ENCODE results near the gene SNX25.
"Not testable (repeated sequence)": the region's sequence is repeated elsewhere in the genome, so short reads cannot be mapped to it uniquely, and the experiment has no call there.

The SNX25 gene

DNA sequence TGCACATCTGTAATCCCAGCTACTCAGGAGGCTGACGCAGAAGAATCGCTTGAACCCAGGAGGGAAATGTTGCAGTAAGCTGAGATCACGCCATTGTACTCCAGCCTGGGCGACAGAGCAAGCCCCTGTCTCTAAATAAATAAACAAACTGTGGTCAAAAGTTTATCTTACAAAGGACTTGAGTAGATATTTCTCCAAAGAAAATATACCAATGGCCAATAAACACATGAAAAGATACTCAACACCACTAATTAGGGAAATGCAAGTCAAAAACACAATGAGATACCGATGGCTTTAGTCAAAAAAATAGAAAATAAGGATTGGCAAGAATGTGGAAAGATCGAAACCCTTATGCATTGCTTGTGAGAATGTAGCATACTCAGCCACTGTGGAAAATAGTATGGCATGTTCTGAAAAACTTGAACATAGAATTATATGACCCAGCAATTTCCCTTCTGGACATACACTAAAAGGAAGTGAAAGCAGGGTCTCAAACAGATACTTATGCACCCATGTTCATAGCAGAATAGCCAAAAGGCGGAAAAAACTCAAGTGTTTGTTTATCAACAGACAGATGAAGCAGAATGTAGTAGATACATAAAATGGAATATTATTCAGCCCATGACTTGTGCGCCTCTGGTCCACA lies 3.6 kb upstream of the SNX25 start:
- TF ChIP-seq CTCF (conservative IDR thresholded peaks at IDR 0.05; ENCODE audit: control insufficient read depth, insufficient read depth, low read depth, low read length) = no peak

DNA sequence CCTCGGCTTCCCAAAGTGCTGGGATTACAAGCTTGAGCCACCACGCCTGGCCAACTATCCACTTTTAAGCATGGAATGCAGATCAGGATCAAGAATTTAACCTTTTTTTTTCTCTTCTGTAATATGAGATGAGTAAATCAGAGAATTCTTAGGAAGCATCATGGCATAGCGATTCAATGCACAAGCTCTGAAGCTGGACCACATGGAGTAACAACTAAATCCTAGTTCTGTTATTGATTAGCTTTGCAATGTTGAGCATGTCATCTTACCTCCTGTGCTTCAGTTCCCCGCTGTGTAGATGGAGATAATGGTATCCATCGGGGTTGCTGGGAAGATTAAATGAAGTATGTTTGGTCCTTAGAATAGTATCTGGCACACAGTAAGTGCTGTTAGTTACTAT lies 1.9 kb upstream of the SNX25 start:
- no peak for DNase-seq (ENCODE audit: low read depth)
- no peak for TF ChIP-seq CTCF (conservative IDR thresholded peaks at IDR 0.05; ENCODE audit: control insufficient read depth, insufficient read depth, low read depth, low read length)
- no peak overlapping the region for H3K4me3 ChIP-seq (ENCODE audit: control insufficient read depth, low read depth, low read length)

More for the DNA sequence above, 3.6 kb upstream of the SNX25 start:
- no peak overlapping the region for H3K4me3 ChIP-seq (ENCODE audit: control insufficient read depth, low read depth, low read length)
- no peak for DNase-seq (ENCODE audit: low read depth)

GRCh38 chr4:185209852-185210101 lies 379 bp downstream of the SNX25 start:
- H3K4me3 ChIP-seq (ENCODE audit: control insufficient read depth, low read depth, low read length) = peak overlapping the region; percentile 84
- not testable (repeated sequence) for DNase-seq (ENCODE audit: low read depth)

GRCh38 chr4:185210102-185210981 lies 944 bp downstream of the SNX25 start:
- H3K4me3 ChIP-seq (ENCODE audit: control insufficient read depth, low read depth, low read length) = peak overlapping the region; percentile 84
- TF ChIP-seq CTCF (conservative IDR thresholded peaks at IDR 0.05; ENCODE audit: control insufficient read depth, insufficient read depth, low read depth, low read length) = no peak
- DNase-seq (ENCODE audit: low read depth) = peak; percentile 55

- H3K4me3 ChIP-seq (ENCODE audit: control insufficient read depth, low read depth, low read length) = peak overlapping the region; percentile 84
- DNase-seq (ENCODE audit: low read depth) = no peak
- TF ChIP-seq CTCF (conservative IDR thresholded peaks at IDR 0.05; ENCODE audit: control insufficient read depth, insufficient read depth, low read depth, low read length) = no peak
Observed at GRCh38 chr4:185211035-185211434, 1.6 kb downstream of the SNX25 start.

GRCh38 chr4:185211641-185212040 lies 2.2 kb downstream of the SNX25 start:
- no peak for TF ChIP-seq CTCF (conservative IDR thresholded peaks at IDR 0.05; ENCODE audit: control insufficient read depth, insufficient read depth, low read depth, low read length)
- H3K4me3 ChIP-seq (ENCODE audit: control insufficient read depth, low read depth, low read length) = no peak overlapping the region
- DNase-seq (ENCODE audit: low read depth) = no peak

- no peak overlapping the region for H3K4me3 ChIP-seq (ENCODE audit: control insufficient read depth, low read depth, low read length)
- TF ChIP-seq CTCF (conservative IDR thresholded peaks at IDR 0.05; ENCODE audit: control insufficient read depth, insufficient read depth, low read depth, low read length) = no peak
- DNase-seq (ENCODE audit: low read depth) = no peak
Observed at GRCh38 chr4:185212581-185212980, 3.2 kb downstream of the SNX25 start.

Data from fibroblast of mammary gland (primary cell).